GM18909 (cell line): ENCODE measurements around the gene L3MBTL4.
"Not testable (repeated sequence)": the region's sequence is repeated elsewhere in the genome, so short reads cannot be mapped to it uniquely, and the experiment has no call there.

Experiments
- ATAC-seq: cut with Tn5 transposase; IDR thresholded peaks from one replicate; pipeline ENCODE4 v1.9.1; 2021; ENCODE audit warnings: mild to moderate bottlenecking; ENCODE audit not compliant: unreplicated experiment, poor library complexity

L3MBTL4 gene

GRCh38 chr18:6323319-6323889, 91.3 kb downstream of the L3MBTL4 start:
- no peak for ATAC-seq

- ATAC-seq, result no peak
These were observed 99.0 kb downstream of the L3MBTL4 start for GRCh38 chr18:6315517-6316331.

GRCh38 chr18:6313415-6313814, 101.3 kb downstream of the L3MBTL4 start:
- ATAC-seq, result no peak

GRCh38 chr18:6311456-6312215, 103.1 kb downstream of the L3MBTL4 start:
- no peak for ATAC-seq

- no peak for ATAC-seq
These were observed 104.0 kb downstream of the L3MBTL4 start for GRCh38 chr18:6310714-6311113.

GRCh38 chr18:6297875-6298274, 116.8 kb downstream of the L3MBTL4 start:
- no peak for ATAC-seq

GRCh38 chr18:6294148-6294784, 120.4 kb downstream of the L3MBTL4 start:
- no peak for ATAC-seq

- no peak for ATAC-seq
These were observed 124.9 kb downstream of the L3MBTL4 start for GRCh38 chr18:6289843-6290242.

GRCh38 chr18:6286585-6286984, 128.1 kb downstream of the L3MBTL4 start:
- ATAC-seq, result no peak

- ATAC-seq, result no peak
These were observed 129.9 kb downstream of the L3MBTL4 start for GRCh38 chr18:6284761-6285160.

GRCh38 chr18:6284300-6284699, 130.4 kb downstream of the L3MBTL4 start:
- no peak for ATAC-seq

GRCh38 chr18:6281874-6282273, 132.8 kb downstream of the L3MBTL4 start:
- no peak for ATAC-seq

GRCh38 chr18:6280211-6280743, 134.4 kb downstream of the L3MBTL4 start:
- no peak for ATAC-seq

- ATAC-seq, result no peak
These were observed 135.4 kb downstream of the L3MBTL4 start for GRCh38 chr18:6279308-6279707.

- ATAC-seq, result no peak
These were observed 141.3 kb downstream of the L3MBTL4 start for GRCh38 chr18:6273423-6273822.

- ATAC-seq, result not testable (repeated sequence)
These were observed 142.6 kb downstream of the L3MBTL4 start for GRCh38 chr18:6272144-6272543.

GRCh38 chr18:6271585-6271984, 143.1 kb downstream of the L3MBTL4 start:
- ATAC-seq, result no peak

GRCh38 chr18:6270771-6271216, 143.9 kb downstream of the L3MBTL4 start:
- ATAC-seq, result peak; percentile 97

GRCh38 chr18:6269660-6270332, 144.9 kb downstream of the L3MBTL4 start:
- ATAC-seq, result no peak

- no peak for ATAC-seq
These were observed 148.5 kb downstream of the L3MBTL4 start for GRCh38 chr18:6266212-6266611.
